ENCODE measurements around the gene LRFN2. TPM values are rescaled to one million over a fixed set of nuclear protein-coding genes. Genes with fewer than 3 reads are reported as not detected.

Gene LRFN2
- polyA plus RNA-seq, 1 of the 3 experiments (the other 2 are of a cell fraction): 0.02 TPM

DNA sequence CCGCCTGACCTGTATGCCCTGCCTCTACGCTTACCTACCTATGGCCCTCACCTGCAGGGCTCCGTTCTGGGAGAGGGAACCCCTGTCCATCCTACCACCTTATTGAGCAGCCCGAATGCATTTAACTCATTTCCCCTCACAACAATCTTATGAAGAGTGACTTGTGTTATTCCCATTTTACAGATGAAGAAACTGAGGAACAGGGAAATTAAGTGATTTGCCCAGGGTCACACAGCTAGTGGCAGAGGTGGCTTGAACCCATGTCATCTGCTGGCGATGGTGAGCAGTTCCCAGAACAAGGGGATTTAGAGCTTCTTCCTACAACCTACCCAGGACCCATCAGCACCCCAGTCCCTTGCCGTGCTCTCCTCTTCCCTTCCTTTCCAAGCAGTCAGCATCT is 42.3 kb upstream of the LRFN2 start:
- Histone ChIP-seq H3K9me3 (no peaks in the 10 kb centered on the region), H3K79me2 (ENCODE audit: insufficient read depth) (no peaks in the 10 kb centered on the region), H3K9ac (no peak overlapping the region), H3K27me3 (ENCODE audit: insufficient read depth) (no peaks in the 10 kb centered on the region), H4K20me1 (ENCODE audit: insufficient read depth) (no peaks in the 10 kb centered on the region), H3K4me3 (ENCODE audit: low read depth in 2 of 2, low read length in 1 of 2) (no peak overlapping the region), H2AFZ (ENCODE audit: low read depth) (no peak overlapping the region), H3K27ac (ENCODE audit: low read depth in 2 of 2, low read length in 1 of 2) (peak overlapping the region in 1 of 2 experiments; percentile 97; a peak in 2 of 4 replicates), H3F3A (replicated peaks; ENCODE audit: insufficient read depth) (no peaks in the 10 kb centered on the region), H3K4me2 (no peak overlapping the region), H3K9me2 (no peaks in the 10 kb centered on the region), H3K4me1 (ENCODE audit: control insufficient read depth in 1 of 2, insufficient read depth in 2 of 2, low read depth in 1 of 2, low read length in 1 of 2) (peaks cover 0 to 54% of the 10 kb centered on the region in 2 experiments; a peak in 2 of 4 replicates), H3K36me3 (replicated peaks in 1 of 2; ENCODE audit: control insufficient read depth in 1 of 2, insufficient read depth in 2 of 2, low read length in 1 of 2) (no peaks in the 10 kb centered on the region)
- POLR2A ChIA-PET: no interaction called here
- 52% methylated on average over 6 of the region's 6 CpGs for WGBS (ENCODE audit: low lambda C conversion rate)
- CTCF ChIA-PET: interaction anchor here (1.4 to 3.1 kb wide), 2 partner anchors 41 to 399 kb away, joined by 4 to 16 read pairs; partner anchors contain the start of gene LRFN2
- TF ChIP-seq NRF1 (IDR thresholded peaks at IDR 0.05; ENCODE audit: low read depth, low read length) (no peak), TAF1 (IDR thresholded peaks at IDR 0.05; ENCODE audit: borderline replicate concordance, low read depth, low read length) (no peak), MXI1 (IDR thresholded peaks at IDR 0.05; ENCODE audit: low read depth, low read length) (no peak), RAD21 (IDR thresholded peaks at IDR 0.05; ENCODE audit: low read length) (no peak), SMC3 (IDR thresholded peaks at IDR 0.05; ENCODE audit: low read depth, low read length) (no peak), EZH2phosphoT487 (IDR thresholded peaks at IDR 0.05; ENCODE audit: borderline replicate concordance, low read depth) (no peak), POLR2AphosphoS5 (IDR thresholded peaks at IDR 0.05; ENCODE audit: low read depth, low read length) (no peak), IRF3 (IDR thresholded peaks at IDR 0.05; ENCODE audit: low read depth, low read length) (no peak), MEF2A (IDR thresholded peaks at IDR 0.05; ENCODE audit: borderline replicate concordance, low read depth) (no peak), JUND (IDR thresholded peaks at IDR 0.05) (no peak), NFIC (IDR thresholded peaks at IDR 0.05; ENCODE audit: borderline replicate concordance) (no peak), TCF12 (IDR thresholded peaks at IDR 0.05) (no peak), GABPA (IDR thresholded peaks at IDR 0.05; ENCODE audit: low read depth) (no peak)
- TF ChIP-seq, protein P1, sequence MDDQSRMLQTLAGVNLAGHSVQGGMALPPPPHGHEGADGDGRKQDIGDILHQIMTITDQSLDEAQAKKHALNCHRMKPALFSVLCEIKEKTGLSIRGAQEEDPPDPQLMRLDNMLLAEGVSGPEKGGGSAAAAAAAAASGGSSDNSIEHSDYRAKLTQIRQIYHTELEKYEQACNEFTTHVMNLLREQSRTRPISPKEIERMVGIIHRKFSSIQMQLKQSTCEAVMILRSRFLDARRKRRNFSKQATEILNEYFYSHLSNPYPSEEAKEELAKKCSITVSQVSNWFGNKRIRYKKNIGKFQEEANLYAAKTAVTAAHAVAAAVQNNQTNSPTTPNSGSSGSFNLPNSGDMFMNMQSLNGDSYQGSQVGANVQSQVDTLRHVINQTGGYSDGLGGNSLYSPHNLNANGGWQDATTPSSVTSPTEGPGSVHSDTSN (IDR thresholded peaks at IDR 0.05): no peak
- TF ChIP-seq, protein P2, sequence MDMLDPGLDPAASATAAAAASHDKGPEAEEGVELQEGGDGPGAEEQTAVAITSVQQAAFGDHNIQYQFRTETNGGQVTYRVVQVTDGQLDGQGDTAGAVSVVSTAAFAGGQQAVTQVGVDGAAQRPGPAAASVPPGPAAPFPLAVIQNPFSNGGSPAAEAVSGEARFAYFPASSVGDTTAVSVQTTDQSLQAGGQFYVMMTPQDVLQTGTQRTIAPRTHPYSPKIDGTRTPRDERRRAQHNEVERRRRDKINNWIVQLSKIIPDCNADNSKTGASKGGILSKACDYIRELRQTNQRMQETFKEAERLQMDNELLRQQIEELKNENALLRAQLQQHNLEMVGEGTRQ (IDR thresholded peaks at IDR 0.05; ENCODE audit: borderline replicate concordance, low read depth, low read length): no peak
- TF ChIP-seq, protein P3, sequence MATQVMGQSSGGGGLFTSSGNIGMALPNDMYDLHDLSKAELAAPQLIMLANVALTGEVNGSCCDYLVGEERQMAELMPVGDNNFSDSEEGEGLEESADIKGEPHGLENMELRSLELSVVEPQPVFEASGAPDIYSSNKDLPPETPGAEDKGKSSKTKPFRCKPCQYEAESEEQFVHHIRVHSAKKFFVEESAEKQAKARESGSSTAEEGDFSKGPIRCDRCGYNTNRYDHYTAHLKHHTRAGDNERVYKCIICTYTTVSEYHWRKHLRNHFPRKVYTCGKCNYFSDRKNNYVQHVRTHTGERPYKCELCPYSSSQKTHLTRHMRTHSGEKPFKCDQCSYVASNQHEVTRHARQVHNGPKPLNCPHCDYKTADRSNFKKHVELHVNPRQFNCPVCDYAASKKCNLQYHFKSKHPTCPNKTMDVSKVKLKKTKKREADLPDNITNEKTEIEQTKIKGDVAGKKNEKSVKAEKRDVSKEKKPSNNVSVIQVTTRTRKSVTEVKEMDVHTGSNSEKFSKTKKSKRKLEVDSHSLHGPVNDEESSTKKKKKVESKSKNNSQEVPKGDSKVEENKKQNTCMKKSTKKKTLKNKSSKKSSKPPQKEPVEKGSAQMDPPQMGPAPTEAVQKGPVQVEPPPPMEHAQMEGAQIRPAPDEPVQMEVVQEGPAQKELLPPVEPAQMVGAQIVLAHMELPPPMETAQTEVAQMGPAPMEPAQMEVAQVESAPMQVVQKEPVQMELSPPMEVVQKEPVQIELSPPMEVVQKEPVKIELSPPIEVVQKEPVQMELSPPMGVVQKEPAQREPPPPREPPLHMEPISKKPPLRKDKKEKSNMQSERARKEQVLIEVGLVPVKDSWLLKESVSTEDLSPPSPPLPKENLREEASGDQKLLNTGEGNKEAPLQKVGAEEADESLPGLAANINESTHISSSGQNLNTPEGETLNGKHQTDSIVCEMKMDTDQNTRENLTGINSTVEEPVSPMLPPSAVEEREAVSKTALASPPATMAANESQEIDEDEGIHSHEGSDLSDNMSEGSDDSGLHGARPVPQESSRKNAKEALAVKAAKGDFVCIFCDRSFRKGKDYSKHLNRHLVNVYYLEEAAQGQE (IDR thresholded peaks at IDR 0.05; ENCODE audit: low read depth, low read length): no peak
- TF ChIP-seq, protein P4, sequence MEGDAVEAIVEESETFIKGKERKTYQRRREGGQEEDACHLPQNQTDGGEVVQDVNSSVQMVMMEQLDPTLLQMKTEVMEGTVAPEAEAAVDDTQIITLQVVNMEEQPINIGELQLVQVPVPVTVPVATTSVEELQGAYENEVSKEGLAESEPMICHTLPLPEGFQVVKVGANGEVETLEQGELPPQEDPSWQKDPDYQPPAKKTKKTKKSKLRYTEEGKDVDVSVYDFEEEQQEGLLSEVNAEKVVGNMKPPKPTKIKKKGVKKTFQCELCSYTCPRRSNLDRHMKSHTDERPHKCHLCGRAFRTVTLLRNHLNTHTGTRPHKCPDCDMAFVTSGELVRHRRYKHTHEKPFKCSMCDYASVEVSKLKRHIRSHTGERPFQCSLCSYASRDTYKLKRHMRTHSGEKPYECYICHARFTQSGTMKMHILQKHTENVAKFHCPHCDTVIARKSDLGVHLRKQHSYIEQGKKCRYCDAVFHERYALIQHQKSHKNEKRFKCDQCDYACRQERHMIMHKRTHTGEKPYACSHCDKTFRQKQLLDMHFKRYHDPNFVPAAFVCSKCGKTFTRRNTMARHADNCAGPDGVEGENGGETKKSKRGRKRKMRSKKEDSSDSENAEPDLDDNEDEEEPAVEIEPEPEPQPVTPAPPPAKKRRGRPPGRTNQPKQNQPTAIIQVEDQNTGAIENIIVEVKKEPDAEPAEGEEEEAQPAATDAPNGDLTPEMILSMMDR (IDR thresholded peaks at IDR 0.05): no peak
- DNase-seq: no peak
